CD4-positive, alpha-beta T cell treated with Interleukin-15 for 4 hours (primary cell): ENCODE measurements around the gene TBXA2R.
"Not testable (repeated sequence)": the region's sequence is repeated elsewhere in the genome, so short reads cannot be mapped to it uniquely, and the experiment has no call there.

Source experiments
- DNase-seq: peaks from one replicate; pipeline ENCODE4 v3.0.0-alpha.2; 2020; ENCODE audit warnings: low spot score

TBXA2R gene

GRCh38 chr19:3606690-3607289 is at the start of gene TBXA2R:
Gene TBXA2R (minus strand): TSS chr19:3606875. CDS start chr19:3600634, 6,241 bp downstream.
- DNase-seq, result peak; percentile 33

GRCh38 chr19:3656073-3656746 is 49.5 kb upstream of the TBXA2R start:
- no peak for DNase-seq

GRCh38 chr19:3655402-3656072 is 48.9 kb upstream of the TBXA2R start:
- DNase-seq, result no peak

GRCh38 chr19:3653865-3654513 is 47.3 kb upstream of the TBXA2R start:
- no peak for DNase-seq

GRCh38 chr19:3653081-3653795 is 46.6 kb upstream of the TBXA2R start:
- no peak for DNase-seq

GRCh38 chr19:3652422-3652821 is 45.7 kb upstream of the TBXA2R start:
- DNase-seq, result no peak

GRCh38 chr19:3651684-3652083 is 45.0 kb upstream of the TBXA2R start:
- DNase-seq, result no peak

- DNase-seq, result no peak
Observed at GRCh38 chr19:3649888-3650287, 43.2 kb upstream of the TBXA2R start.

GRCh38 chr19:3648037-3648905 is 41.6 kb upstream of the TBXA2R start:
- DNase-seq, result no peak

GRCh38 chr19:3647102-3647501 is 40.4 kb upstream of the TBXA2R start:
- DNase-seq, result not testable (repeated sequence)

GRCh38 chr19:3646336-3647092 is 39.8 kb upstream of the TBXA2R start:
- no peak for DNase-seq

GRCh38 chr19:3645726-3646125 is 39.1 kb upstream of the TBXA2R start:
- no peak for DNase-seq

- no peak for DNase-seq
Observed at GRCh38 chr19:3645067-3645396, 38.4 kb upstream of the TBXA2R start.

- no peak for DNase-seq
Observed at GRCh38 chr19:3644351-3645066, 37.8 kb upstream of the TBXA2R start.

- DNase-seq, result no peak
Observed at GRCh38 chr19:3643674-3644313, 37.1 kb upstream of the TBXA2R start.

- DNase-seq, result no peak
Observed at GRCh38 chr19:3642987-3643673, 36.5 kb upstream of the TBXA2R start.

GRCh38 chr19:3642296-3642695 is 35.6 kb upstream of the TBXA2R start:
- DNase-seq, result no peak

- DNase-seq, result no peak
Observed at GRCh38 chr19:3641515-3642269, 35.0 kb upstream of the TBXA2R start.
